Smooth muscle cell (in vitro differentiated cells): ENCODE data around the gene PNPLA2. TPM values are rescaled to one million over a fixed set of nuclear protein-coding genes. Genes with fewer than 3 reads are reported as not detected.

Experiments used
- DNase-seq: peaks from one replicate; lab custom pipeline; 2025; ENCODE audit not compliant: unreplicated experiment; lab: John Stamatoyannopoulos, UW
- H2AFZ ChIP-seq: fragments of 200-600 bp; sonication (generic); 2 replicates; pipeline ENCODE4 v1.6.0; 2016; ENCODE audit warnings: antibody characterized with exemption, low read depth, mild to moderate bottlenecking
- H3F3A ChIP-seq: fragments of 200-600 bp; sonication (generic); 2 replicates; pipeline ENCODE4 v1.6.0; 2017; ENCODE audit warnings: antibody characterized with exemption, low read depth
- H3K27ac ChIP-seq: fragments of 200-600 bp; sonication (generic); 2 replicates; pipeline ENCODE4 v1.5.1; 2016; ENCODE audit warnings: low read depth, mild to moderate bottlenecking
- H3K27me3 ChIP-seq: fragments of 200-600 bp; sonication (generic); 2 replicates; pipeline ENCODE4 v1.6.1; 2016; ENCODE audit warnings: low read depth, mild to moderate bottlenecking
- H3K36me3 ChIP-seq: fragments of 200-600 bp; sonication (generic); 2 replicates; pipeline ENCODE4 v1.5.1; 2016; ENCODE audit warnings: low read depth
- H3K4me1 ChIP-seq: fragments of 200-600 bp; sonication (generic); 2 replicates; pipeline ENCODE4 v1.5.1; 2016; ENCODE audit warnings: low read depth
- H3K4me2 ChIP-seq: fragments of 200-600 bp; sonication (generic); 2 replicates; pipeline ENCODE4 v1.6.0; 2016; ENCODE audit warnings: mild to moderate bottlenecking
- H3K4me3 ChIP-seq: fragments of 200-600 bp; sonication (generic); 2 replicates; pipeline ENCODE4 v1.5.1; 2016; ENCODE audit warnings: mild to moderate bottlenecking
- H3K79me2 ChIP-seq: fragments of 200-600 bp; sonication (generic); 2 replicates; pipeline ENCODE4 v1.6.0; 2016; ENCODE audit warnings: low read depth, mild to moderate bottlenecking
- H3K9ac ChIP-seq: fragments of 200-600 bp; sonication (generic); 2 replicates; pipeline ENCODE4 v1.6.0; 2016; ENCODE audit warnings: low read depth
- H3K9me3 ChIP-seq: fragments of 200-600 bp; sonication (generic); replicated peaks from 2 replicates; pipeline ENCODE4 v1.5.1; 2016; ENCODE audit warnings: low read depth
- H4K20me1 ChIP-seq: fragments of 200-600 bp; sonication (generic); 2 replicates; pipeline ENCODE4 v1.6.0; 2016; ENCODE audit warnings: low read depth
- CTCF ChIP-seq: fragments of 200-600 bp; sonication (generic); IDR thresholded peaks from 2 replicates; pipeline ENCODE4 v1.5.1; 2017; ENCODE audit warnings: borderline replicate concordance, mild to moderate bottlenecking, antibody characterized with exemption; ENCODE audit not compliant: insufficient read depth, poor library complexity, severe bottlenecking
- WGBS: methylation state at CpG from one replicate; pipeline ENCODE4 v1.1.7; 2016; ENCODE audit warnings: low lambda C conversion rate; 5-methylcytosine and 5-hydroxymethylcytosine counted together
- polyA plus RNA-seq: library from polyadenylated mRNA; unstranded; fragments of >200 nt; fragmentation: Nextera tagmentation; extraction: Ambion mirVana; gene quantifications from 2 replicates; pipeline ENCODE4 v1.2.1, GENCODE V29; 2016
- total RNA-seq: library from RNA; depleted of rRNA; stranded (reverse); fragments of >200 nt; gene quantifications from 2 replicates; pipeline ENCODE4 v1.2.3, GENCODE V29; 2014

Gene PNPLA2
- total and polyA plus RNA-seq, 2 experiments from 2014 or later: 12.4 to 26.4 TPM

- WGBS: 96% methylated on average over 22 of the region's 31 CpGs
- no peak overlapping the region for H3K27ac ChIP-seq
These were observed 45.5 kb downstream of the PNPLA2 start for GRCh38 chr11:863910-864827.

GRCh38 chr11:864898-865297 is 46.2 kb downstream of the PNPLA2 start:
- WGBS: 88% methylated on average over 8 of the region's 11 CpGs
- no peak overlapping the region for H3K4me2 ChIP-seq
- DNase-seq: no peak
- no peak overlapping the region for H3K9ac ChIP-seq
- H3F3A ChIP-seq: no peaks in the 10 kb centered on the region
- H3K4me1 ChIP-seq: peaks cover 11% of the 10 kb centered on the region
- no peaks in the 10 kb centered on the region for H3K9me3 ChIP-seq
- peaks cover 42% of the 10 kb centered on the region for H4K20me1 ChIP-seq
- TF ChIP-seq CTCF: no peak
- H3K79me2 ChIP-seq: no peaks in the 10 kb centered on the region
- H2AFZ ChIP-seq: no peak overlapping the region
- H3K27ac ChIP-seq: no peak overlapping the region
- no peak overlapping the region for H3K4me3 ChIP-seq
- H3K36me3 ChIP-seq: no peaks in the 10 kb centered on the region
- H3K27me3 ChIP-seq: no peaks in the 10 kb centered on the region

More at GRCh38 chr11:863910-864827, 45.5 kb downstream of the PNPLA2 start:
- Histone ChIP-seq H3K36me3 (no peaks in the 10 kb centered on the region), H3K27me3 (no peaks in the 10 kb centered on the region), H3K4me3 (no peak overlapping the region), H3K4me2 (no peak overlapping the region), H3K79me2 (no peaks in the 10 kb centered on the region), H3F3A (no peaks in the 10 kb centered on the region), H3K4me1 (peaks cover 16% of the 10 kb centered on the region), H2AFZ (no peak overlapping the region), H3K9me3 (no peaks in the 10 kb centered on the region), H4K20me1 (peaks cover 47% of the 10 kb centered on the region), H3K9ac (no peak overlapping the region)
- DNase-seq: no peak
- no peak for TF ChIP-seq CTCF

- no peak for DNase-seq
These were observed 47.0 kb downstream of the PNPLA2 start for GRCh38 chr11:865462-866430.

More at GRCh38 chr11:865462-866430, 47.0 kb downstream of the PNPLA2 start:
- no peaks in the 10 kb centered on the region for H3K9me3 ChIP-seq
- no peak overlapping the region for H3K4me2 ChIP-seq
- 91% methylated on average over 38 of the region's 41 CpGs for WGBS
- no peak overlapping the region for H3K27ac ChIP-seq
- peaks cover 33% of the 10 kb centered on the region for H4K20me1 ChIP-seq
- H3K4me1 ChIP-seq: peaks cover 10% of the 10 kb centered on the region
- H3K27me3 ChIP-seq: no peaks in the 10 kb centered on the region
- no peaks in the 10 kb centered on the region for H3F3A ChIP-seq
- no peaks in the 10 kb centered on the region for H3K36me3 ChIP-seq
- H3K9ac ChIP-seq: no peak overlapping the region
- no peak for TF ChIP-seq CTCF
- no peak overlapping the region for H3K4me3 ChIP-seq
- H3K79me2 ChIP-seq: no peaks in the 10 kb centered on the region
- no peak overlapping the region for H2AFZ ChIP-seq
